Heart left ventricle (tissue), 16 donors: ENCODE data around the gene C2orf15. TPM values are rescaled to one million over a fixed set of nuclear protein-coding genes. Genes with fewer than 3 reads are reported as not detected.

ENCODE experiments used
- ATAC-seq, 4 donors: fragments of 200-7000 bp; cut with Tn5 transposase; one replicate each; pipeline ENCODE4 v1.9.1; 2020 to 2022; ENCODE audit warnings: moderate library complexity in 4 of 4, mild to moderate bottlenecking in 3 of 4, moderate number of reproducible peaks in 1 of 4
- DNase-seq, 5 donors: peaks; one replicate each; pipeline ENCODE4 v3.0.0-alpha.2; 2020
- H3K27ac ChIP-seq, 12 donors: fragments of 200-600 bp; sonication (generic) in 4 of 12; one replicate each; pipeline versions ENCODE4 v1.5.0 to v1.8.0; 2016 to 2022; ENCODE audit warnings: mild to moderate bottlenecking in 2 of 12
- H3K27me3 ChIP-seq, 9 donors: fragments of 200-600 bp; sonication (generic) in 2 of 9; one replicate each; pipeline versions ENCODE4 v1.5.1 to v1.8.0; 2016 to 2022; ENCODE audit warnings: mild to moderate bottlenecking in 3 of 9
- H3K36me3 ChIP-seq, 9 donors: fragments of 200-600 bp; sonication (generic) in 2 of 9; one replicate each; pipeline versions ENCODE4 v1.5.0 to v1.8.0; 2018 to 2022; ENCODE audit warnings: mild to moderate bottlenecking in 2 of 9
- H3K4me1 ChIP-seq, 12 donors: fragments of 200-600 bp; sonication (generic) in 4 of 12; one replicate each; pipeline versions ENCODE4 v1.5.0 to v1.8.0; 2016 to 2022; ENCODE audit warnings: mild to moderate bottlenecking in 3 of 12
- H3K4me3 ChIP-seq, 12 donors: fragments of 200-600 bp; sonication (generic) in 4 of 12; one replicate each; pipeline versions ENCODE4 v1.5.0 to v1.8.0; 2017 to 2022; ENCODE audit warnings: mild to moderate bottlenecking in 9 of 12, moderate library complexity in 4 of 12
- H3K9me3 ChIP-seq, 12 donors: fragments of 200-600 bp; sonication (generic) in 4 of 12; one replicate each; pipeline versions ENCODE4 v1.5.0 to v1.8.0; 2016 to 2022; ENCODE audit warnings: mild to moderate bottlenecking in 1 of 12
- POLR2A ChIP-seq, 2 donors: fragments of 450-650 bp; IDR thresholded peaks; one replicate each; pipeline ENCODE4 v1.6.1; 2017; ENCODE audit warnings: antibody characterized with exemption in 2 of 2, mild to moderate bottlenecking in 2 of 2, moderate library complexity in 2 of 2
- WGBS, 4 donors: extraction: QIAGEN DNeasy Blood & Tissue Kit in 2 of 4; methylation state at CpG; one replicate each; pipeline versions ENCODE4 v1.1.5 to v1.1.7; 2013 to 2018; 5-methylcytosine and 5-hydroxymethylcytosine counted together
- intact Hi-C, 10 donors: fragments of 100-400 bp; cut with DNase I; formaldehyde crosslinking; loops; one replicate each; pipeline versions ENCODE4 v1.11.1 to v1.14.2; 2022
- polyA plus RNA-seq, 2 donors: library from polyadenylated mRNA; stranded (reverse); fragments of 200-250 nt; gene quantifications; one replicate each; pipeline ENCODE4 v1.2.3, GENCODE V29; 2013
- total RNA-seq, 9 donors: library from RNA; depleted of rRNA in 2 of 9; stranded (reverse); fragments of >200 nt in 2 of 9; fragmentation: NEBNext Ultra II Directional in 3 of 9; extraction: Animal tissue kit (Norgen Biotek cat#: 25700) in 3 of 9; gene quantifications; one replicate each; pipeline versions ENCODE4 v1.1.0 to v1.2.4, GENCODE V29; 2016 to 2023
- TF ChIP-seq, protein P1 (sequence below), 12 donors: fragments of 200-600 bp; sonication (generic) in 4 of 12; IDR thresholded peaks; one replicate each; pipeline versions ENCODE4 v1.5.0 to v1.8.0; 2018 to 2022; ENCODE audit warnings: antibody characterized with exemption in 12 of 12, mild to moderate bottlenecking in 5 of 12
- donor health status: ischemic (EF 13 %, LVEDD 7.1; RV severe dilation, severe dysfunction).
- donor health status: healthy with polysubstance abuse.
- donor health status: DM: no; HTN: yes; CAD: no.
- donor health status: DM: no; HTN: no; CAD: no.
- donor health status: ischemic (EF 25% LVEDD 6.9; RV normal size, moderate dysfunction).
- donor health status: ischemic (EF 25% LVEDD 5.7; RV mildly dilated, moderate dysfunction).
- donor health status: healthy.
- donor health status: DM: yes; HTN: yes; CAD: no.
- donor health status: ischemic (EF 35%, LVEDD 5.7; RV mildly dilated, moderate dysfunction).
- donor health status: nonischemic (EF 11% LVEDD 7.7; RV severe dilation, severe dysfunction).
- donor health status: DM: yes; HTN: yes; CAD: no.
- donor health status: PGD.
- donor health status: ischemic (EF 29% LVEDD 5.4; RV normal size, mild dysfunction).
- donor health status: nonischemic (EF 23%, LVEDD 6.1; RV moderate dilation, normal function).

The C2orf15 gene
- total and polyA plus RNA-seq, 11 donors = 0.04 to 0.70 (median 0.49) TPM; not detected in 7

DNA sequence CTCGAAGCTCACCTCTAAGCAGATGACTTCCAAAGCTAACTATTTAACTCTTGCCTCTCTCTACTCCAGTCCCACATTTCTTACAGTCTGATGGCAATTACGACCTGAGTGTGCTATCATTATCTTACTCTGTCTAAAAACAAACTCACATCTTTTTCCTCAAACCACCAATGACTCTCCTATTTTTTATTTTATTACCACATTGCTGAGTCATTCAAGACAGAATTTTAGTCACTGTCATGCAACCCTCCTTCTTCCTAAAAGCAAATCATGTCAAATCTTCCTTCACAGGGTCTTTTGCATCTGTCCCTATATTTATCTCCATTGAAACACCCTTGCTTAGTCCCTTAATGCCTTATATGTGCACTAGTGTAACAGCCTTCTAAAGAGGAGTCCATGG lies 34.6 kb upstream of the C2orf15 start:
- Histone ChIP-seq H3K36me3 (no peaks in the 10 kb centered on the region), H3K4me1 (no peaks in the 10 kb centered on the region), H3K27me3 (peaks cover 0 to 8% (median 0%) of the 10 kb centered on the region in 9 donors), H3K27ac (no peak overlapping the region), H3K4me3 (no peak overlapping the region), H3K9me3 (no peaks in the 10 kb centered on the region)
- no peak for DNase-seq
- 44 to 53% (median 49%) methylated on average over 2 of the region's 2 CpGs for WGBS, 4 donors
- ATAC-seq = no peak
- intact Hi-C loops = no loop called here
- no peak for TF ChIP-seq POLR2A (IDR thresholded peaks at IDR 0.05)
- TF ChIP-seq, protein P1, sequence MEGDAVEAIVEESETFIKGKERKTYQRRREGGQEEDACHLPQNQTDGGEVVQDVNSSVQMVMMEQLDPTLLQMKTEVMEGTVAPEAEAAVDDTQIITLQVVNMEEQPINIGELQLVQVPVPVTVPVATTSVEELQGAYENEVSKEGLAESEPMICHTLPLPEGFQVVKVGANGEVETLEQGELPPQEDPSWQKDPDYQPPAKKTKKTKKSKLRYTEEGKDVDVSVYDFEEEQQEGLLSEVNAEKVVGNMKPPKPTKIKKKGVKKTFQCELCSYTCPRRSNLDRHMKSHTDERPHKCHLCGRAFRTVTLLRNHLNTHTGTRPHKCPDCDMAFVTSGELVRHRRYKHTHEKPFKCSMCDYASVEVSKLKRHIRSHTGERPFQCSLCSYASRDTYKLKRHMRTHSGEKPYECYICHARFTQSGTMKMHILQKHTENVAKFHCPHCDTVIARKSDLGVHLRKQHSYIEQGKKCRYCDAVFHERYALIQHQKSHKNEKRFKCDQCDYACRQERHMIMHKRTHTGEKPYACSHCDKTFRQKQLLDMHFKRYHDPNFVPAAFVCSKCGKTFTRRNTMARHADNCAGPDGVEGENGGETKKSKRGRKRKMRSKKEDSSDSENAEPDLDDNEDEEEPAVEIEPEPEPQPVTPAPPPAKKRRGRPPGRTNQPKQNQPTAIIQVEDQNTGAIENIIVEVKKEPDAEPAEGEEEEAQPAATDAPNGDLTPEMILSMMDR (IDR thresholded peaks at IDR 0.05) = no peak

DNA sequence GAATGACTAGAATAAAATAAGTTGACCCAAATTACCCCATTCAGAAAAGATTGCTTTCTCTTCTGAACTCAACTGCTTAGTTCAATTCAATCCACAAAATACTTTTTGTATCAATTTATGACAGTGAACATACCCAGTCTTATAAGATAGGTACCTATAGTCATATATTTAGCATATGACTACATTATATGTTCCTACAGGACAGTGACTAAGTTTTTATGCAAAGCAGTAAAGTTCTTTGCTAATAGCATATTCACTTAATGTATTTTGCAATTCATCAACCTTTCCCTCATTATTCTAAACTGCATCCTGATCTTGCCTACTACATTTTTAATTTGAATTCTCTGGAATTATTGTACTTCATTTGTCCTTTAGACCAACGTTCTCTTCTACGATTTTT lies 30.3 kb upstream of the C2orf15 start:
- H3K9me3 ChIP-seq = no peaks in the 10 kb centered on the region
- DNase-seq (no peak), ATAC-seq (no peak)
- no peaks in the 10 kb centered on the region for H3K4me1 ChIP-seq
- H3K27ac ChIP-seq = no peak overlapping the region
- WGBS, 4 donors = 82 to 86% (median 84%) methylated on average over 2 of the region's 2 CpGs
- intact Hi-C loops = no loop called here
- no peak for TF ChIP-seq POLR2A (IDR thresholded peaks at IDR 0.05)
- TF ChIP-seq, protein P1 (IDR thresholded peaks at IDR 0.05) = no peak
- no peak overlapping the region for H3K4me3 ChIP-seq
- H3K27me3 ChIP-seq = peaks cover 0 to 8% (median 0%) of the 10 kb centered on the region in 9 donors
- H3K36me3 ChIP-seq = no peaks in the 10 kb centered on the region

DNA sequence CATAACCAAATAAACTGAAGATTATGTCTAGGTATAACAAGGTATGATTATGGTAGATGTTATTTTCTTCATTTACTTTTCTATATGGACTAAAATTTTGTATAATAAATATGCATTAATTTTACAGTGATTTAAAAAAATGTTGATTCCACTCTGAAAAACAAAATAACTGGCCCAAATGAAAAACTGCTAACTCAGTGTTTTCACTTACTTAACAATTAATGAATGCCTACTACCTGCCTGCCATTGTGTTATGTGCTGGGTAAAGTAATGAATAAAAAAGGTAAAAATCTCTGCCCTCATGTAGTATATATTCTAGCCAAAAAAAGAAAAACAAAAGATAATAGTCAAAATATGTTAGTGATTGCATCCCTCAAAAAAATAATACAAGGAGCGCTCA lies 29.6 kb upstream of the C2orf15 start:
- no peak overlapping the region for H3K4me3 ChIP-seq
- ATAC-seq = no peak
- TF ChIP-seq, protein P1 (IDR thresholded peaks at IDR 0.05) = no peak
- TF ChIP-seq POLR2A (IDR thresholded peaks at IDR 0.05) = no peak

DNA sequence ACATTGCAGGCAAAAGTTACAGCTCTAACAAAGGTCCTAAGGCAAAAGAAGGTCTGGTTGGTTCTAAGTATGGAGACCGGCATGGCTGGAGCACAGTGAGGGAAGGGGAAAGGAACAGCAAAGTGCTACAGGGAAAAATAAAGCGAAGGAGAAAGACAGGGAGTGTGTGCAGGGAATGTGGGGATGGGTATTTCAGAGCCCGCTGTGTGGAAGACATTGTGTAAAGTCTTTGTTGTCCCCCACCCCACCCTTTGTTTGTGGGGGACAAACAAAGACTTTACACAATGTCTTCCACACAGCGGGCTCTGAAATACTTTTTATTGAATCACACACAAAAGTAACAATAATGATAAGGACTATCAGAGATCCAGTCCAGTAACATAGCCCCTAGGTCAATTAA lies 28.9 kb upstream of the C2orf15 start:
- ATAC-seq (no peak), DNase-seq (no peak)
- Histone ChIP-seq H3K4me1 (no peaks in the 10 kb centered on the region), H3K9me3 (no peaks in the 10 kb centered on the region), H3K4me3 (no peak overlapping the region), H3K27me3 (peaks cover 0 to 8% (median 0%) of the 10 kb centered on the region in 9 donors), H3K36me3 (no peaks in the 10 kb centered on the region), H3K27ac (no peak overlapping the region)
- TF ChIP-seq POLR2A (IDR thresholded peaks at IDR 0.05) = no peak
- TF ChIP-seq, protein P1 (IDR thresholded peaks at IDR 0.05) = no peak
- intact Hi-C loops = no loop called here
- WGBS, 4 donors = 79 to 87% (median 84%) methylated on average over 4 of the region's 4 CpGs

More for the DNA sequence above, 29.6 kb upstream of the C2orf15 start:
- H3K27ac ChIP-seq = no peak overlapping the region
- peaks cover 0 to 8% (median 0%) of the 10 kb centered on the region in 9 donors for H3K27me3 ChIP-seq
- no peaks in the 10 kb centered on the region for H3K9me3 ChIP-seq
- 95 to 98% (median 96%) methylated on average over 1 of the region's 1 CpG for WGBS, 4 donors
- intact Hi-C loops = no loop called here
- H3K4me1 ChIP-seq = no peaks in the 10 kb centered on the region
- DNase-seq = no peak
- no peaks in the 10 kb centered on the region for H3K36me3 ChIP-seq
